ENCODE data around the gene ZNF512.

Gene ZNF512

DNA sequence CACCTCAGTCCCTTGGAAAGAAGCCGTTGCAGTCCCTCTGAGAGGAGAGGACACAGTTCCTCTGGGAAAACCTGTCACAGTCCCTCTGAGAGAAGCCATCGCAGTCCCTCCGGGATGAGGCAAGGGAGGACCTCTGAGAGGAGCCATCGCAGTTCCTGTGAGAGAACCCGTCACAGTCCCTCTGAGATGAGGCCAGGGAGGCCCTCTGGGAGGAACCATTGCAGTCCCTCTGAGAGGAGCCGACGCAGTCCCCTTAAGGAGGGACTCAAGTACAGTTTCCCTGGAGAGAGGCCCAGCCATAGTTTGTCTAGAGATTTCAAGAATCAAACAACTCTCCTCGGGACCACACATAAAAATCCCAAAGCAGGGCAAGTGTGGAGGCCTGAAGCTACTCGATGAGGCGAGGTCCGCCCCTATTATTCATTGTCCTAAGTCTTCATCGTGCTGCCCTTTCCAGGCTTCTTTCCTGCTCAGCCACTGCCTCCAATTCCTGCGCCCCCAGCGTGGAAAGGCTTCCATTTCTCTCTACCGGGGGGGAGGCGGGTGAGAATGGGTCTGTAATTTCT lies 630 bp upstream of the ZNF512 start:
- Histone ChIP-seq H3K4me3 (ENCODE audit: low read length, poor library complexity, severe bottlenecking) (peak overlapping the region; percentile 99), H3K9ac (ENCODE audit: low read depth, low read length, poor library complexity, severe bottlenecking) (peak overlapping the region; percentile 97), H3K36me3 (ENCODE audit: insufficient read depth, low read length) (no peaks in the 10 kb centered on the region), H3K79me2 (ENCODE audit: insufficient read depth, low read length) (peaks cover 42% of the 10 kb centered on the region), H3K4me2 (ENCODE audit: low read depth, low read length, poor library complexity, severe bottlenecking) (peak overlapping the region; percentile 94), H2AFZ (ENCODE audit: low read length) (peak overlapping the region; percentile 96), H3K9me2 (replicated peaks; ENCODE audit: low read depth, low read length) (no peaks in the 10 kb centered on the region), H3K9me3 (ENCODE audit: insufficient read depth, low read depth, low read length) (0 out of 2 replicates have a peak, but pooled peaks cover 3% of the 10 kb centered on the region), H3F3A (ENCODE audit: low read depth) (no peaks in the 10 kb centered on the region), H3K27me3 (ENCODE audit: insufficient read depth, low read length, poor library complexity, severe bottlenecking) (peaks cover 33% of the 10 kb centered on the region), H3K4me1 (ENCODE audit: insufficient read depth, low read length, poor library complexity, severe bottlenecking) (peaks cover 46% of the 10 kb centered on the region), H4K20me1 (ENCODE audit: insufficient read depth, low read length, poor library complexity, severe bottlenecking) (peaks cover 39% of the 10 kb centered on the region)
- TF ChIP-seq, protein P1, sequence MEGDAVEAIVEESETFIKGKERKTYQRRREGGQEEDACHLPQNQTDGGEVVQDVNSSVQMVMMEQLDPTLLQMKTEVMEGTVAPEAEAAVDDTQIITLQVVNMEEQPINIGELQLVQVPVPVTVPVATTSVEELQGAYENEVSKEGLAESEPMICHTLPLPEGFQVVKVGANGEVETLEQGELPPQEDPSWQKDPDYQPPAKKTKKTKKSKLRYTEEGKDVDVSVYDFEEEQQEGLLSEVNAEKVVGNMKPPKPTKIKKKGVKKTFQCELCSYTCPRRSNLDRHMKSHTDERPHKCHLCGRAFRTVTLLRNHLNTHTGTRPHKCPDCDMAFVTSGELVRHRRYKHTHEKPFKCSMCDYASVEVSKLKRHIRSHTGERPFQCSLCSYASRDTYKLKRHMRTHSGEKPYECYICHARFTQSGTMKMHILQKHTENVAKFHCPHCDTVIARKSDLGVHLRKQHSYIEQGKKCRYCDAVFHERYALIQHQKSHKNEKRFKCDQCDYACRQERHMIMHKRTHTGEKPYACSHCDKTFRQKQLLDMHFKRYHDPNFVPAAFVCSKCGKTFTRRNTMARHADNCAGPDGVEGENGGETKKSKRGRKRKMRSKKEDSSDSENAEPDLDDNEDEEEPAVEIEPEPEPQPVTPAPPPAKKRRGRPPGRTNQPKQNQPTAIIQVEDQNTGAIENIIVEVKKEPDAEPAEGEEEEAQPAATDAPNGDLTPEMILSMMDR (conservative IDR thresholded peaks at IDR 0.05; ENCODE audit: low read length) = no peak
- TF ChIP-seq EZH2phosphoT487 (IDR thresholded peaks at IDR 0.05; ENCODE audit: borderline replicate concordance) = no peak

GRCh38 chr2:27583390-27583915 lies 611 bp downstream of the ZNF512 start:
- Histone ChIP-seq H3F3A (ENCODE audit: low read depth) (no peaks in the 10 kb centered on the region), H3K36me3 (ENCODE audit: insufficient read depth, low read length) (no peaks in the 10 kb centered on the region), H3K4me3 (ENCODE audit: low read length, poor library complexity, severe bottlenecking) (peak overlapping the region; percentile 99), H3K9me2 (replicated peaks; ENCODE audit: low read depth, low read length) (no peaks in the 10 kb centered on the region), H2AFZ (ENCODE audit: low read length) (peak overlapping the region; percentile 96), H3K4me1 (ENCODE audit: insufficient read depth, low read length, poor library complexity, severe bottlenecking) (peaks cover 53% of the 10 kb centered on the region), H3K9ac (ENCODE audit: low read depth, low read length, poor library complexity, severe bottlenecking) (peak overlapping the region; percentile 97), H3K4me2 (ENCODE audit: low read depth, low read length, poor library complexity, severe bottlenecking) (peak overlapping the region; percentile 94), H3K27me3 (ENCODE audit: insufficient read depth, low read length, poor library complexity, severe bottlenecking) (peaks cover 25% of the 10 kb centered on the region), H3K9me3 (ENCODE audit: insufficient read depth, low read depth, low read length) (no peaks in the 10 kb centered on the region), H4K20me1 (ENCODE audit: insufficient read depth, low read length, poor library complexity, severe bottlenecking) (peaks cover 49% of the 10 kb centered on the region), H3K79me2 (ENCODE audit: insufficient read depth, low read length) (peaks cover 54% of the 10 kb centered on the region)
- TF ChIP-seq EZH2phosphoT487 (IDR thresholded peaks at IDR 0.05; ENCODE audit: borderline replicate concordance) = no peak
- TF ChIP-seq, protein P1 (conservative IDR thresholded peaks at IDR 0.05; ENCODE audit: low read length) = no peak

DNA sequence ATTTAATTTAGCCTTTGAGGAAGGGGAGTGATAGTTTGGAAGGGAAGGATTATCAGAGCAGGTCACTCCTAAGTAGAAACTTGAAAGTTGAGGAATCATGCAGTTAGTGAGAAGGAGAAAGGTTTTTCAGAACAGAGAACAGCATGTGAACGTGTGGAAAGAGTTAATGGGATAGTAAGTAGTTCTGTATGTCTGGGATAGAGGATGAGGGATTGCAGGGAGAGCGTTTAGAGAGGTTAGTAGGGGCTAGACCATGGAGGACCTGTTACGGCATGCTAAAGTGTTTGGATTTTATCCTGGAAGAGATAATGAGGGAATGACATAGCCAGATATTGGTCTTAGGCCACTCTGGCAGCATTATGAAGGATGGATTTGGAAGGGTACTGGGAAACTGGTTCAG lies 1.8 kb downstream of the ZNF512 start:
- Histone ChIP-seq H3K36me3 (ENCODE audit: insufficient read depth, low read length) (no peaks in the 10 kb centered on the region), H3K4me1 (ENCODE audit: insufficient read depth, low read length, poor library complexity, severe bottlenecking) (peaks cover 58% of the 10 kb centered on the region), H3K27me3 (ENCODE audit: insufficient read depth, low read length, poor library complexity, severe bottlenecking) (peaks cover 14% of the 10 kb centered on the region), H2AFZ (ENCODE audit: low read length) (no peak overlapping the region), H3K4me2 (ENCODE audit: low read depth, low read length, poor library complexity, severe bottlenecking) (peak overlapping the region; percentile 94), H3K4me3 (ENCODE audit: low read length, poor library complexity, severe bottlenecking) (peak overlapping the region; percentile 99), H3K9ac (ENCODE audit: low read depth, low read length, poor library complexity, severe bottlenecking) (peak overlapping the region; percentile 97), H4K20me1 (ENCODE audit: insufficient read depth, low read length, poor library complexity, severe bottlenecking) (peaks cover 57% of the 10 kb centered on the region), H3K9me3 (ENCODE audit: insufficient read depth, low read depth, low read length) (peaks cover 3% of the 10 kb centered on the region; the same call in 1 of the 2 replicates), H3F3A (ENCODE audit: low read depth) (no peaks in the 10 kb centered on the region), H3K79me2 (ENCODE audit: insufficient read depth, low read length) (peaks cover 66% of the 10 kb centered on the region), H3K9me2 (replicated peaks; ENCODE audit: low read depth, low read length) (no peaks in the 10 kb centered on the region)
- TF ChIP-seq, protein P1 (conservative IDR thresholded peaks at IDR 0.05; ENCODE audit: low read length) = no peak
- no peak for TF ChIP-seq EZH2phosphoT487 (IDR thresholded peaks at IDR 0.05; ENCODE audit: borderline replicate concordance)
